NCI-H1436 (cell line): ENCODE results near the gene ZNF701.
"Not testable (repeated sequence)": the region's sequence is repeated elsewhere in the genome, so short reads cannot be mapped to it uniquely, and the experiment has no call there.

Source experiments
- DNase-seq: peaks from one replicate; lab custom pipeline; 2025; lab: John Stamatoyannopoulos, UW

ZNF701 gene

DNA sequence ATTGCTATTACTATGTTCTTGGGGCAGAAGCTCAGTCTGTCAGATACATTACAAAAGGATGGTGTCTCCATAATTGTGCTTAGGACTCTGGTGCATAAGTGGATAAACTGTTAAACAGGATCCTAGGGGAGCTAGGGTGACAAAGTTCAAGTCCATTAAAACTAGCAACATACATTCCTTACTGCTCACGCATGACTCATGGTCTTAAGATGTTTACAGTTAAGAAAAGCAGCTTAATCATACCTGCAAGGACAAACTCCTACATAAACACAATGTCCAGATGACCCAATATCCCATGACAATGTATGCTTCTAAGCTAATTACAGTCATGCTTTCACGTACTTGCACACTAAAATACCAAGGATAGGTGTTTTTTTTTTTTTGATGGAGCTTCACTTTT is 3.5 kb upstream of the ZNF701 start:
- no peak for DNase-seq

GRCh38 chr19:52567921-52568320 is 2.2 kb upstream of the ZNF701 start:
- no peak for DNase-seq

DNA sequence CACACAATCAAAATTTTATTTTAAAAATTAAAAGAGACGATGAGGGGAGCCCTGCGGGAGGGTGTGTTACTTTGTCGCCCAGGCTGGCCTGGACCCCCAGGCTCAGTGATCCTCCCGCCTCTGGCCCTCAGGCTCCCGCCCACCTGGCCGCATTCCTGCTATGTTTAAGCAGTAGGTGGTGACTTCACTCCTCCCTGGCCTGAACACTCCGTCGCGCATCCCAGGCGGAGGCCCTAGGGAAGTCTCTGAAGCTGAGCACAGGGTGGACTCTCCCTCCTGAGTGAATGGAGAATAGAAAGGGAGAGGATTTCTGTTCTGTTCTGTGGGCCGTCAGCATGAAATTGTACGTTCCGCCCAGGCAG is 468 bp upstream of the ZNF701 start:
- not testable (repeated sequence) for DNase-seq

DNA sequence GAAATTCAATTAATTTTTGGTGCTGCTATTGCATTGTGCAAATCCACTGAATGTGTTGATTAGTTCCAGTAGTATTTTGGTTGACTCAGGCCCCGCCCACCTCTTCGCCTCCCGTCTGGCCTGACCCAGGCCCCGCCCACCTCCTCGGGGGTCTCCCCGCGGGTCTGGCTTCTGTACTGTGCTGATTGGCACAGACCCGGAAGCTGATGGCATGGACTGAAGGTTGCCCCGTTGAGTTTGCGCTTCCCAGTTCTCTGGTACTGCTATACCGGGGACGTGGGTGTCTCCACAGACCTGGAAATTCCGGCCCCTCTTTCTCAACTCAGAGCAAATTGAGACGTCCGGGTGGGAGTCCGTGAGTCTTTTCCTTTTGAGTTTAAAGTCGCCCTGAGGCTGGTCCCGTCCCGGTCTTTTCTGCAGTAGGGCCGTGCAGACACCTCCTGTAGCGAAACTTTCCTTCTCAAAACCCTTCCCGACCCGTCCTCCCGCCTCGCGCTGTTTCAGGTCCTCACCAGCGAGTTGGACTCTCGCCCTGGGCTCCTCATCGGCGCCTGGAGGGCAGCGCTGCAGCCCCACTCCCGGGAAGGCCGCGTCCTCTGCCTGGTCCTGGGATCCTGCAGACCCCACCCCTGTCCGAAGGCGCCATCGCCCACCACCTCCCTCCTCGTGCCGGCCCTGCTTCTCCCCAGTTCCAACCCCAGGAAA is 14.8 kb downstream of the ZNF701 start:
- no peak for DNase-seq

- no peak for DNase-seq
These were observed 15.5 kb downstream of the ZNF701 start for GRCh38 chr19:52585604-52586003.

- no peak for DNase-seq
These were observed 20.6 kb downstream of the ZNF701 start for GRCh38 chr19:52590728-52591127.

DNA sequence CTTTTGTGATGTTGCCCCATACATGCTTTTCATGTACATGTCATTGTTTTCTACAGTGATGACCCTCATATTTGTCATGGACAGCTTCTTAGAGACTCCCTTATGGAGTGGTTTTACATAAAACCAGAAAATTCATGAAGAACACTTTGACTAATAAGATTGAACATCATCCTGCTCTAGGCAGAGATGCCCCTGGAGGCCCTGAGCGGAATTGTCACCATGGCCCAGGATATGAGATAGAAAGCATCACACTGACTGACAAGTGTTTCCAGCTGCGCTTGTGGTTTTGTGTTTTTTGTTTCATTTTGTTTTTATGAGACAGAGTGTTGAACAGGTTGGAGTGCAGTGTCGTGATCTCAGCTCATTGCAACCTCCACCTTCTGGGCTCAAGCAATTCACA is 22.2 kb downstream of the ZNF701 start:
- no peak for DNase-seq

DNA sequence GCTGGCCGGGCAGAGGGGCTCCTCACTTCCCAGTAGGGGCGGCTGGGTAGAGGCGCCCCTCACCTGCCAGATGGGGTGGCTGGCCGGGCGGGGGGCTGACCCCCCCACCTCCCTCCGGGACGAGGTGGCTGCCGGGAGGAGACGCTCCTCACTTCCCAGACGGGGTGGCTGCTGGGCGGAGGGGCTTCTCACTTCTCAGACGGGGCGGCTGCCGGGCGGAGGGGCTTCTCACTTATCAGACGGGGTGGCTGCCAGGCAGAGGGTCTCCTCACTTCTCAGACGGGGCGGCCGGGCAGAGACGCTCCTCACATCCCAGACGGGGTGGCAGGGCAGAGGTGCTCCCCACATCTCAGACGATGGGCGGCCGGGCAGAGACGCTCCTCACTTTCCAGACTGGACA is 23.4 kb downstream of the ZNF701 start:
- not testable (repeated sequence) for DNase-seq

GRCh38 chr19:52599241-52599640 is 29.2 kb downstream of the ZNF701 start:
- no peak for DNase-seq

DNA sequence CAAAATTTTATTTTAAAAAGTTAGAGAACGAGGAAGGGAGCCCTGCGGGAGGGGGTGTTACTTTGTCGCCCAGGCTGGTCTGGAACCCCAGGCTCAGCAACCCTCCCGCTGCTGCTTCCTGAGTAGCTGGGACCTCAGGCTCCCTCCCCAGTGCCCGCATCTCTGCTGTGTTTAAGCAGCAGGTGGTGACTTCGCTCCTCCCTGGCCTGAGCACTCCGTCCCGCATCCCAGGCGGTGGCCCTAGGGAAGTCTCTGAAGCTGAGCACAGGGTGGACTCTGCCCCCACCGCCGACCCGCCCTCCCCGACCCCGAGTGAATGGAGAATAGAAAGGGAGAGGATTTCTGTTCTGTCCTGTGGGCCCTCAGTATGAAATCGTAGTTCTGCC is 30.5 kb downstream of the ZNF701 start:
- no peak for DNase-seq

GRCh38 chr19:52601025-52601973 is 31.2 kb downstream of the ZNF701 start:
- DNase-seq: peak; percentile 91

DNA sequence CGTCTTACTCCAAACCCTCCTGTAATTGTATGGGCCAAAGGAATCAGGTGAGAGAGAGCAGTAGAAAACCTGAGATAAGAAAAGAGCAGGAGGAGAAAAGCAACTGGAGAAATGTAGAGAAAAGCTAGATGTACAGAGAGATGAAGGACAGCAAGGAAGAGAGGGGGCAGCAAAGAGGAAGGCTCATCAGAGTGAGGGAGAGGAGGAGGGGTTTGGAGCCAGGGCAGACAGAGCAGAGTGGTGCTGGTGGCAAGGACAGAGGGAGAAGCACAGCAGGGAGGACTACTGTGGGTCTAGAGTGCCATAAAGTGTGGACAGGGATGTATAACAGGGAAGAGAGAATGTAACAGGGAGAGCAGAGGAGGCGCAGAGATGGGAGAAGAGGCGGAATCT is 31.9 kb downstream of the ZNF701 start:
- DNase-seq: not testable (repeated sequence)

GRCh38 chr19:52602941-52603340 is 32.9 kb downstream of the ZNF701 start:
- DNase-seq: no peak

- DNase-seq: no peak
These were observed 33.6 kb downstream of the ZNF701 start for GRCh38 chr19:52603558-52604207.

DNA sequence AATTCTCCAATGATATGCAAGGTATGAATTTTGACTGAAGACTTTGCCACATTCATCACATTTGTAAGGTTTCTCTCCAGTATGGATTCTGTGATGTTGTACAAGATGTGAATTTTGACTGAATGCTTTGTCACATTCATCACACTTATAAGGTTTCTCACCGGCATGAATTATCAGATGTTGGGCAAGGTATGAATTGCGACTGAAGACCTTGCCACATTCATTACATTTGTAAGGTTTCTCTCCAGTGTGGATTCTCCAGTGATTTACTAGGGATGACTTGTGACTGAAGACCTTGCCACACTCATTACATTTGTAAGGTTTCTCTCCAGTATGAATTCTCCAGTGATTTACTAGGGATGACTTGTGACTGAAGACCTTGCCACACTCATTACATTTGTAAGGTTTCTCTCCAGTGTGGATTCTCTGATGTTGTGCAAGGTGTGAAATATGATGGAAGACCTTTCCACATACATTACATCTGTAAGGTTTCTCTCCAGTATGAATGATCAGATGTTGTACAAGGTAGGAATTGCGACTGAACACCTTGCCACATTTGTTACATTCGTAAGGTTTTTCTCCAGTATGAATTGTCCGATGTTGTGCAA is 43.3 kb downstream of the ZNF701 start:
- DNase-seq: no peak

- no peak for DNase-seq
These were observed 51.3 kb downstream of the ZNF701 start for GRCh38 chr19:52621376-52621775.

DNA sequence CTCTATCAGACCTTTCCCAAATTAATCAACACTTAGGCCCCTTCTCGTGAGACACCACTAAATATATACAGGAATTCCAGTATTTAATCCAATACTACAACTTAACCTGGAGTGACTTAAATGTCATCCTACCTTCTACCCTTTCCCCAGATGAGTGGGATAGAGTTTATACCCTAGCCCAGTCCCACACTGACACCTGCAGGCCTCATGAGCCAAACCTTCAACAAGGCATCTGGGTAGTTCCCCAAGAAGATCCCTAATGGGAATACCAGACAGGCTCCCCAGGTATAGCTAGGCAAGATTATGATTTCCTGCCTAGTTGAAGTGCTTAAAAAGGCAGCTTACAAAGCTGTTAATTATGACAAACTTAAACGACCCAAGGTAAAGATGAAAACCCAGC is 52.2 kb downstream of the ZNF701 start:
- DNase-seq: no peak

DNA sequence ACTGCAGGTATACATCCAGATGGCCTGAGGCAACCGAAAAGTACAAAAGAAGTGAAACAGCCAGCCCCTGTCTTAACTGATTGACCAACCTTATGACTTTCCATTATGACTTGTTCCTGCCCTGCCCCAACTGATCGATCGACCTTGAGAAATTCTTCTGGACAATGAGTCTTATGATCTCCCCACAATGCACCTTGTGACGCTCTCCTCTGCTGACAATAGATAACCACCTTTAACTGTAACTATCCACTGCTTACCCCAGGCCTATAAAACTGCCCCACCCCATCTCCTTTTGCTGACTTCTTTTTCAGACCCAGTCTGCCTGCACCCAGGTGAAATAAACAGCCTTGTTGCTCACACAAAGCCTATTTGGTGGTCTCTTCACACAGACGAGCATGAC is 56.8 kb downstream of the ZNF701 start:
- no peak for DNase-seq

- DNase-seq: not testable (repeated sequence)
These were observed 57.4 kb downstream of the ZNF701 start for GRCh38 chr19:52627441-52627840.

- no peak for DNase-seq
These were observed 65.9 kb downstream of the ZNF701 start for GRCh38 chr19:52635786-52636570.
